GF-D8 (cell line): ENCODE data around the gene ELF1.
"Not testable (repeated sequence)": the region's sequence is repeated elsewhere in the genome, so short reads cannot be mapped to it uniquely, and the experiment has no call there.

Source experiments
- DNase-seq: peaks from one replicate; lab custom pipeline; 2025; lab: John Stamatoyannopoulos, UW

ELF1 gene

DNA sequence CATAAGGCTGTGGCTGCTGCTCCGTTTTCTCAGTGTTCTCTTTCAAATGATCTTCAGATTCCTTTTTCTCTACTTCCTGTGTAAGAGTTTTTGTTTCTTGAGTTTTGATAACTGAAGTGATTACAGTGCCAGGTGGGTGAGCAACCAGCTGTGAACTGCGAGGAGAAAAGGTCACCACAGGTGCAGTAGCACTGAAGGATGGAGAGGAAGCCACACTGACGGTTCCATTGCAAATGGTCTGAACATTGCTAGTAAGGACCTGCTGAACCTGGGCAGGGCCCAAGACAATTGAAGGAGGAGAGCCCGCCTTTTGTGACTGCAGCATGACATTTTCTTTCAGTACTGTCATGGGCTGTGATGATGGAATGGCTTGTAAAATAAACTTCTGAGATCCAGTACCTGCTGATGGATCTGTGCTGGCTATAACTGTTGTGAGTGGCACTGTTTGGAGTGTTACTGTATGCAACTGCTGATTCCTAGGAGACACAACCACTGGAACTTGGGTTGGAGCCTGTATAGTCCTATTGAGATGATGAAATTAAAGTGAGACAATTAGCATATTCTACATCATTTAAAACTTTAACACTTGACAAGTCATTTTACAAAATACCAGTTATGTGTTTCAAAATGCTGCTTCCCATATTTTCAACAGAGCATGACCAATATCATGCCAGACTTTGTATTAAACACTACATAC, 85.5 kb downstream of the ELF1 start:
- no peak for DNase-seq

DNA sequence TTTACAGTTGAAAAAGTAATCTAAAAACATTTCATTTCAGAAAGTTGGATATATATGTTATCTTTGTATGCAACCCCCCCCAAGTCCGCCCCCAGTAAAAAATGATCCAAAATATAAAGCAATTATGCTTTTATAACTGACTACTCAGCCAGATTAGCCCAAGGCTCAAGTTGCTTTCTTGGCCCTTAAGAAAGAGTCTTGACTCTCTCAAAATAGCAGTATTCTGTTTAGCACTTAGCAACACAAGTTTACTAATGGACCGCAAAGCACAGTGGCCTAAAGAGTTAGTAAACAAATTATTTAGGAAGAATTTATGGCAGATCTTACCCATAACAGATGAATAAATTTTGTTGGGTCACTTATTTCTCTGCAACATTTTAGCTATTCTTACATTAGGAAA, 86.9 kb downstream of the ELF1 start:
- DNase-seq: no peak

DNA sequence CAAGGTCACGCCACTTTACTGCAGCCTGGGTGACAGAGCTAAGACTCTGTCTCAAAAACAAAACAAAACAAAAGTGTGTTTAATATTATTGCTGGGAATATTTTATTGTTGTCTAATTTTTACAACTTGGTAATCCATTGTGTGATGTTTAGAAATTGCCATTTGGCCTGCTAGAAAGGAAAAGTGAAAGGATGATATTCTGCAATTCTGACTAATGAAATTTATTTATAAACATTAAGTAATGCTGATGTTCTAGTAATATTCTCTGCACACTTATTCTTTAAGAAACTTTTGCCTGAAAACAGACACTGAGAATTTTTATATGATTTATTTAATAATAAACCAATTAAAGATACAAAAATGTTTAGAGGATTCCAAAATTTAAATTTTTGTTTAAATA, 87.4 kb downstream of the ELF1 start:
- DNase-seq: no peak

DNA sequence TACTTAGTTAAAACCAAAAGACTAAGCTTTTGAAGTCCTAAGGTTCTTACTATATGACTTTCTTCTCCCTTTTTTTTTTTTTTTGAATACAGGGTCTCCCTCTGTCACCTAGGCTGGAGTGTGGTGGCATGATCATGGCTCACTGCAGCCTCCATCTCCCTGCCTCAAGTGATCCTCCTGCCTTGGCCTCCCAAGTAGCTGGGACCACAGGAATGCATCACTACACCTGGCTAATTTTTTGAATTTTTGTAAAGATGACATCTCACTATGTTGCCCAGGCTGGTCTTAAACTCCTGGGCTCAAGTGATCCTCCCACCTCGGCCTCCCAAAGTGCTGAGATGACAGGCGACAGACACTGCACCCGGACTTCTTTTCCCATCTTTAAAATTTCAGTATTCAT, 89.2 kb downstream of the ELF1 start:
- DNase-seq: not testable (repeated sequence)

DNA sequence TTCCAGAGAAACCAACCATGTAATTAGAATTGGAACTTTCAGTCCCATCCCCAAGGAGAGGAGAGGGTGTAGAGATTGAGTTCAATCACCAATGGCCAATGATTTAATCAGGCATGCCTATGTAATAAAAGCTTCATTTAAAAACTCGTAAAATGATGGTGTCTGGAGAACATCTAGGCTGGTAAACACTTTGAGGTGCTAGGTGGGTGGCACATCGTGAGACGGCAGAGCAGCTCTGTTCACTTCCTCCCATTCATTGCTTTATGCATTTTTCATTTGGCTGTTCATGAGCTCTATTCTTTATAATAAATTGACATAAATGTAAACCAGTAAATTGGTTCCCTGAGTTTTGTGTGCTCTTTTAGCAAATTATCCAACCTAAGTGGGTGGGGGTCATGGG, 90.1 kb downstream of the ELF1 start:
- DNase-seq: no peak

DNA sequence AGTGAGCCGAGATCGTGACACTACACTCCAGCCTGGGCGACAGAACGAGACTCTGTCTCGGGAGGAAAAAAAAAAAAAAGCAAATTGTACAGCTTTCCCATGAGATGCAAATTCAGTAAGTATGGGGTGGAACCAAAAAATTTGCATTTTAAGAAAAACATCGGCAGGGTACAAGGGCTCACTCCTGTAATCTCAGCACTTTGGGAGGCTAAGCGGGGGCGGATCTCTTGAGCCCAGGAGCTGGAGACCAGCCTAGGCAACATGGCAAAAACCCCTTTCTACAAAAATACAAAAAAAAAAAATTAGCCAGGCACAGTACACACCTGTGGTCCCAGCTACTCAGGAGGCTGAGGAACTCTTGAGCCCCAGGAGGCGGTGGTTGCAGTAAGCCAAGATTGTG, 91.2 kb downstream of the ELF1 start:
- DNase-seq: no peak

DNA sequence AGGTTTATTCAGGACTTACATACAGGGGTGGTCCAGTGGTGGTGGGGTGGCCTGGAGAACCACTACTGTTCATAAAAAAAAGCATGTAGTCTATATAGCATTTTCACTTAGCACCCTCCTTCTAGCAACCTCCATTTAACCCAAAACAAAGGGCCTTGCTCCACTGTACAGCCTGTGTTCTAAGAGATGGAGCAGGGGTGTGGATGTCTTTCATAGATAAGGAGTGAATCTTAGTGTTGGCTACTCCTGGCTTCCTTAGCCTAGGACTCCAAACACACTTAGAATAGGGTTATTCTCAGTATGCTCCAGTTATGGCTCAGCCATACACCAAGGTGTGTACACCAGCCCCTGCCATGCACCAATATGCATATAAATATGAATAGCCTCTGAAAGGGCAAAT, 95.2 kb downstream of the ELF1 start:
- no peak for DNase-seq

DNA sequence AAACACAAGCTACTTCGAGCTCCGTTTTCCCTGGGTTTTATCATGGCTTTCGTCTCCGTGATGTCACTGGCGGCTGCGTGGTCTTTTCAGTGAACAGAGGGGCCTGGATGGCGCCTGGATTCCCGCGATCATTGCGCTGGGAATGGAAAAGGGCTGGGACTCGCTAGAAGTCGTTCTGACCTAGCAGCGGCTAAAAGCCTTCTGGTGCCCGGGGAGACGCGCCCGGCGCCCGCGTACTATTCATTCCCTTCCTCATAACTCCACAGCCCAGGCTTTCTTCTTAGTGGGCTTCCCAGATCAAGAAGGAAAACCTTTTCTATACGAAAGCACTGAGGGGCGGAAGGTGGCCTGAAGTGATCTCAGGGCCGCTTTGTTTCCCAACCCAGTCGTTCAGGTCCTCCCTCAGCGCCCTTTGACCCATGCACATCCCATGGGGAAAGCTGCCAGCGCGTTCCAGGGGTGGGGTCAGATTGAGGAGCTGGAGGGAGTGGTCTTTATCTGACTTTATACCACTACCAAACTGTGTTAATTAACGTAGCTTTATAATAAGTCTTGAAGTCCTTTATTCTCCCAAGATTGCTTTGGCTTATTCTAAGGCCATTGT, 96.6 kb downstream of the ELF1 start:
- DNase-seq: no peak

DNA sequence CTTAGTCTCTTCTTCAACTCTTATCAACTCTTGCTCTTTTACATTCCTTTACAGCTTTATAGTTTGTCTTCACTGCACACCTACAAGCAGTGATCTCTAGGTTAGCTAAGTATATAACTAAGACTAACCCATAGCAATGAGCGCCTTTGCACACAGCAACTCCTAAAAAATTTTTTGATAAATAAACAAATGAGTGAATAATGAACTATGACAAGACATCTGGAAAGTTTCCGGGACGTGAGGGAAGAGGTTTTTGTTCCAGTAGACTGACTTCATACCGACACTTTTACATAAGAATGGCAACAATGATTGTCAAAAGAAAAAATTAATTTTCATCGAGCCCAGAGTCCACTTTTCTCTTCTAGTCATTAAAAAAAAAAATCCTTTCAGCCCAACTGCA, 98.3 kb downstream of the ELF1 start:
- no peak for DNase-seq

DNA sequence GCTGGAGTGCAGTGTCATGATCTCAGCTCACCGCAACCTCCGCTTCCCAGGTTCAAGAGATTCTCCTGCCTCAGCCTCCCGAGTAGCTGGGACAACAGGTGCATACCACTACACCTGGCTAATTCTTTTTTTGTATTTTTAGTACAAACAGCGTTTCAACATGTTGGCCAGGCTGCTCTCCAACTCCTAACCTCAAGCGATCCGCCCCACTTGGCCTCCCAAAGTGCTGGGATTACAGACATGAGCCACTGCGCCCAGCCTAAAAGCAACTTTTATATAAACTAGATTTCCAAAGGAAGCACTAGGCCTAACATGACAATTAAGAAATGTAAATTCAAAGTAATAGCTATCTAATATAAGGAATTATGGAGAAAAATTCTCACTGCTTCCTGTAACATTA, 99.2 kb downstream of the ELF1 start:
- not testable (repeated sequence) for DNase-seq

DNA sequence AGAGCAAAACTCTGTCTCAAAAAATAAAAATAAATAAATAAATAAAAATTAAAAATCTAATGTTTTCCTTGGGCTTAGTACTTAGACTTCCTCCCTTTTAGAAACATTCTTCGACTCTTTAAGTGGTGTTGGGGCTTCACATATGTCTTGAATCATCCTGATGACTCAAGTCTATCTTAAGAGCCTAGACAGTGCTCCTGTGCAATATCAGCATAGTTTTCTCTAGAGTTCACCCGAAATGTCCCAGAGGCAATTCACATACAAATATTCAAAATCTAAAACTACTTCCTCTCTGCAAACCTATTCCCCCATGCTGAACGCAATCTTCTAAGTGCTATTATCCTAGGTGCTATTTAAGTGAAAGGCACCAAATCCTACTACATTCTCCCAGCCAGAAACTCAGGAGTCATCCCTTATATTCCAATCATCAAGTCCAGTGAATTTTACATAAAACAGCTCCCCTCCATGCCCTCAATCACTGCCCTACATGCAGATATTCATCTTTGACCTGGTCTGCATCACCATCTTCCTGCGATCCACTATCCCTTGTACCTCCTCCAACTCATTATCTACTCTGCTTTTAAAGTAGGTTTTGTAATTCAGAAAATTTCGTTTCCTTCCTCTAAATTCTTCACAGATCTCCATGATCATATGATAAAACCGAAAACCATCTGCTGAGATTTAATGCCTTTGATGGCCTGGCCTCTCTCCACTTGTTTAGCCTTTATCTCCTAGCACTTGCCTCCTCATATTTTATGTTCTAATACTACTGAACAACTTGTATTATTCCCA, 102.7 kb downstream of the ELF1 start:
- DNase-seq: no peak

DNA sequence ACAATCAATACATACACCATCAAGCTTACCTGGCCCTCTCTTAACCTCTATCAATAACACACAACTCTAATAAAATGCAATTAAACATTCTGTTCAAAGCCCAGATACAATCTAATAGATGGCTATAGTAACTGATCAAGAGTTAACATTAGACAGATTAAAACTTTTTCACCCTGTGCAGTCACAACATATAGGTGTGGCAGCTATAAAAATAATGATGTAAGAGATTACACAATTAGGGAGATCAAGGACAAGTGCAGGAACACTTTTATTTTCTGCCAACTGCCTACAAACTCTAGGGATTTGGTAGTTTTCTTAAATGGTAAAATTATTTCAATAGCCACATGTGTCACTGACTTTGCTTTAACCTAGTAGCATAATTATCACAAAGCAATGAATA, 104.3 kb downstream of the ELF1 start:
- not testable (repeated sequence) for DNase-seq

DNA sequence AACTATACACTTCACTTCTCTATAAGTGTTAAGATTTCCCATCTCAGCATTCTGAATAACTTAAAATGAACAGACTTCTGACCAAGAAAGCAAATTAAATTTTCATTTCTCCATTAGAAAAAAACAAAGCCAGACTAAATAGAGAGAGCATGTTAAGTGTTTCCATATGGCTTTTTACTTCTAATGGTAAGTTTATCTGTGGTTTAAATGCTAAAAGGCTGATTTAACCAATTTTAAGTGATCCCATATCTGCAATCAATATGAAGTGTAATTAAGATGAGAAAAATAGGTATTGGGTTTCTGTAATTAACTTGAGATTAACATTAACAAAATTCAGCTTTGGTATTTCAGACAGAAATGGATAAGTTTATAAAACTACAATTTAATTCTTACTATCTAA, 107.8 kb downstream of the ELF1 start:
- no peak for DNase-seq

DNA sequence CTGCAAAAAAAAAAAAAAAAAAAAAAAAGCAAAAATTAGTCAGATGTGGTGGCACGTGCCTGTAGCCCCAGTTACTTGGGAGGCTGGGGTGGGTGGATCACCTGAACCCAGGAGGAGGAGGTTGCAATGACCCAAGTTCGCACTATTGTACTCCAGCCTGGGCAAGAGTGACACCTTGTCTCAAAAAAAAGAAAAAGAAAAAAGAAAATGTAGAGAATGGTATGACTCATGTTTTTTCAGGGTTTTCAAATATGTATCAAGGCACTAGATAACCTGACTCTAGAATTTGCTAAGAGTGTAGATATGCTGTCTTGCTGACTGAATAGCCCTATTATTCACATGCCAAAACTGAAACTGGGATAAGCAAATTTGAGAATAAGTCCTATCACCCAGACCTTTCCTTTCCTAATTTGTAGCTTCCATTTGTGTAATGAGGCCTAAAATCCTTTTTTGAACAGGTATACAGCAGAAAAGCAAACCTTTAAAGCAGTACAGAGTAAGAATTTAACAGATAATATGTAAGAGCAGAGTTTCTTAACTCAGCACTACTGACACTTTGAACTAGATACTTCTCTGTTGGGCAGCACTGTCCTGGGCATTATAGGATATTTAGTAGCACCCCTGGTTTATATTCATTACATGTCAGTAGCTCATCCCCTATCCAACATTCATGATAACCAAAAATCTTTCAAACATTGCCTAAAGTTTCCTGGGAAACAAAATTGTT, 108.6 kb downstream of the ELF1 start:
- DNase-seq: no peak

DNA sequence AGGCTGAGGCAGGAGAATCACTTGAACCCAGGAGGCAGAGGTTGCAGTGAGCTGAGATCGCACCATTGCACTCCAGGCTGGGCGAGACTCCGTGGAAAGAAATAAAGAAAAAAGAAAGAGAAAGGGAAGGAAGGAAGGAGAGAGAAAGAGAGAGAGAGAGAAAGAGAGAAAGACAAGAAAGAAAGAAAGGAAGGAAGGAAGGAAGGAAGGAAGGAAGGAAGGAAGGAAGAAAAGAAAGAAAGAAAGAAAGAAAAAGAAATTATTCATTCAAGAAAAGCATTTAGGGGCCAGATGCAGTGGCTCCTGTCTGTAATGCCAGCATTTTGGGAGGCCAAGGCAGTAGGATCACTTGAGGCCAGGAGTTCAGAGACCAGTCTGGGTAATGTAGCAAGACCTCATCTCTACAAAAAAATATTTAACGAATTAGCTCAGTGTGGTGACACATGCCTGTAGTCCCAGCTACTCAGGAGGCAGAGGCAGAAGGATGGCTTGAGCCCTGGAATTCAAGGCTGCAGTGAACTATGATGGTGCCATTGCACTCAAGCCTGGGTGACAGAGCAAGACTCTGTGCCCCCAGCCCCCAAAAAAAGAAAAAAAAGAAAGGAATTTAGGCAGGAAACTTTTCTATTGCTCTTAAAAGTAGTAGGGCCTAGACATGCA, 109.4 kb downstream of the ELF1 start:
- not testable (repeated sequence) for DNase-seq

DNA sequence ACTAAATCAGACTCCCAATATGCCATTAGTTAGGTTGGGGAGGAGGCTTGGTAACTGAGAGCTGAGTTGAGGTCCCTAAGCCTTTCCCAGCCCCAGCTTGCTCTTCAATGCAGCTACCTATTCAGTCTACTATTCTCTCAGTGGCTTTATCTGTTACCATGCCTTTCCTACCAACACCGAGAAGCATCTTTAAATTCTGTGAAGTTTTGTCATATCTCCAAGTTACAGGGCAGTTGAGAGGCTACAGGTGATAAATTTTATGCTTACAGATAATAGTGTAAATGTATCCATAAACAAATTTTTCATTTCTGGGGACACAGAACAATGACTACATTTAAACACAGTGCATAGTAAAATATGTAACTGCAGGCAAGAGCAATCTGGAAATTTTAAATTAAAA, 110.6 kb downstream of the ELF1 start:
- no peak for DNase-seq

DNA sequence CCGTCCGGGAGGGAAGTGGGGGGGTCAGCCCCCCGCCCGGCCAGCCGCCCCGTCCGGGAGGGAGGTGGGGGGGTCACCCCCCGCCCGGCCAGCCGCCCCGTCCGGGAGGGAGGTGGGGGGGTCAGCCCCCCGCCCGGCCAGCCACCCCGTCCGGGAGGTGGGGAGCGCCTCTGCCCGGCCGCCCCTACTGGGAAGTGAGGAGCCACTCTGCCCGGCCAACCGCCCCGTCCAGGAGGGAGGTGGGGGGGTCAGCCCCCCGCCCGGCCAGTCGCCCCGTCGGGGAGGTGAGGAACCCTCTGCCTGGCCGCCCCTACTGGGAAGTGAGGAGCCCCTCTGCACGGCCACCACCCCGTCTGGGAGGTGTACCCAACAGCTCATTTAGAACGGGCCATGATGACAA, 118.1 kb downstream of the ELF1 start:
- DNase-seq: not testable (repeated sequence)

DNA sequence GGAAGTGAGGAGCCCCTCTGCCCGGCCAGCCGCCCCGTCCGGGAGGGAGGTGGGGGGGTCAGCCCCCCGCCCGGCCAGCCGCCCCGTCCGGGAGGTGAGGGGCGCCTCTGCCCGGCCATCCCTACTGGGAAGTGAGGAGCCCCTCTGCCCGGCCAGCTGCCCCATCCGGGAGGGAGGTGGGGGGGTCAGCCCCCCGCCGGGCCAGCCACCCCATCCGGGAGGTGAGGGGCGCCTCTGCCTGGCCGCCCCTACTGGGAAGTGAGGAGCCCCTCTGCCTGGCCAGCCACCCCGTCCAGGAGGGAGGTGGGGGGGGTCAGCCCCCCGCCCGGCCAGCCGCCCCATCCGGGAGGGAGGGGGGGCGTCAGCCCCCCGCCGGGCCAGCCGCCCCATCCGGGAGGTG, 118.5 kb downstream of the ELF1 start:
- DNase-seq: not testable (repeated sequence)

DNA sequence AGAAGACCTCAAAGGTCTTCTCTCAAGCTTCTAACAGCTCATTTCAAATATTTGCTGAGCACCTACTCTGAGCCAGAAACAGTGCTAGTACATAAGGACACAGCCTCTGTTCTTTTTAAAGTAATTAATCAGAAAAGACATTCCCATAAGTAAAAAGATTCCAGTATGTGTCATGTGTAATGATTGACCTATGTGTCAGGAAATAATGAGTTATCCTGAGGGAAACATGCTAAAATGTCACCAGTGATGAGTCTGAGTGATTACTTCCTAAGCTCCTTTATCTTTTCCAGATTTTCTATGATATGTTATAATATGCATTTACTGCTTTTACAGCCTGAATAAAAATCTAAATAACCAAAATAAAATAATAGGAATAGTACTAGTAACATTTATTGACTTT, 122.1 kb downstream of the ELF1 start:
- no peak for DNase-seq

DNA sequence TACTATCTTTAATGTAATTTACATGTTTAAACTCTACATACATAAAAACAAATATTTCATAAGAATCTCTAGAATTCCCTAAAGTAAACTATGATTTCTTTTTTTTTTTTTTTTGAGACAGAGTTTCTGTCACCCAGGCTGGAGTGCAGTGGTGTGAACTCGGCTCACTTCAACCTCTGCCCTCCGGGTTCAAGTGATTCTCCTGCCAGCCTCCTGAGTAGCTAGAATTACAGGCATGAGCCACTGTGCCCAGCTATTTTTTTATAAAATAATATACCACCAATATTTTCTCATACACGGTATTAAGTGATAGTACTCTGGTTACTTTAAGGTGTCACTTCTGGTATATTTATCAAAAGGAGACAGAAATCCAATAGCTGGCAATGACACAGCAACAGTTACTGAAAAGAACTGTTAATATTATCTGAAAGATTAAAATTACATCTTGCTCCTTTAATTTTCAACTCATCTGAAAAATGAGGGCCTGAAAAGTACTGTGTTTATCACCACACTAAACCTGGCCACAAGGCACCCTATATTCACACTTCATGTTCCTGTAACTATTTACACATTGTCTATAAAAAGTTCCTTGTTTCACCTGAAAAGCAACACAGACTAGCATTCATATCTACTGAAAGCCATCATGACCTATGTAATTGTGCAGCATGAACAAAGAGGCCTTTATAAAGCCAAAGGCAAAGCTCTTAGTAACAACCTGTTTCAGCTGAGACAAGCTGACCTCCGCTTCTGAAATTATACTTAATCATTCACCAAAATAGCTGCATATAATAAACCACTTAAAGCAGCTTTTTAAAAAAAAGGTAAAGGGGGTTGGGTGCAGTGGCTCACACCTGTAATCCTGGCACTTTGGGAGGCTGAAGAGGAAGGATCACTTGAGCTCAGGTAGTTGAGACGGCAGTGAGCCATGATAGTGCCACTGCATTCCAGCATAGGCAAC, 123.6 kb downstream of the ELF1 start:
- no peak for DNase-seq

DNA sequence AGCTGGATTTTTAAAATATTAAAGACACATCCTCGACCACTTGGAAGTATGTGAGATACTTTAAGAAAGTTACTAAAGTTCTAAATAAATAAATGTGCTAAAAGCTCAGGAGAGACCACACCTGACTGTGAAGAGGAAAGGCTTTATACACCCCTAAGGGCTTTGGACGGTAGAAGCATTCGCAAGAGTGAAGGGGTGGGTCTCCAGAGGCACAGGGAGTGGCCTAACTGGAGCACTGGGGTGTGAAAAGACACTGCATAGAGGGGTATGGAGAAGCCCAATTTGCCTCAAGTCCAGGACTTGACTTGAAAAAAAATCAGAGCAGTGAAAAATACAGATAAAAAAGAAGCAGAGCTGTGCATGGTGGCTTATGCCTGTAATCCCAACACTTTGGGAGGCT, 125.5 kb downstream of the ELF1 start:
- DNase-seq: not testable (repeated sequence)
